ENCODE results near the gene LLGL2.

Gene LLGL2

GRCh38 chr17:75594499-75595283 is 69.2 kb downstream of the LLGL2 start:
- DNase-seq, result peak; percentile 57

- no peak for DNase-seq
Observed at GRCh38 chr17:75595284-75595919, 69.9 kb downstream of the LLGL2 start.

- DNase-seq, result no peak
Observed at GRCh38 chr17:75595920-75596313, 70.4 kb downstream of the LLGL2 start.

DNA sequence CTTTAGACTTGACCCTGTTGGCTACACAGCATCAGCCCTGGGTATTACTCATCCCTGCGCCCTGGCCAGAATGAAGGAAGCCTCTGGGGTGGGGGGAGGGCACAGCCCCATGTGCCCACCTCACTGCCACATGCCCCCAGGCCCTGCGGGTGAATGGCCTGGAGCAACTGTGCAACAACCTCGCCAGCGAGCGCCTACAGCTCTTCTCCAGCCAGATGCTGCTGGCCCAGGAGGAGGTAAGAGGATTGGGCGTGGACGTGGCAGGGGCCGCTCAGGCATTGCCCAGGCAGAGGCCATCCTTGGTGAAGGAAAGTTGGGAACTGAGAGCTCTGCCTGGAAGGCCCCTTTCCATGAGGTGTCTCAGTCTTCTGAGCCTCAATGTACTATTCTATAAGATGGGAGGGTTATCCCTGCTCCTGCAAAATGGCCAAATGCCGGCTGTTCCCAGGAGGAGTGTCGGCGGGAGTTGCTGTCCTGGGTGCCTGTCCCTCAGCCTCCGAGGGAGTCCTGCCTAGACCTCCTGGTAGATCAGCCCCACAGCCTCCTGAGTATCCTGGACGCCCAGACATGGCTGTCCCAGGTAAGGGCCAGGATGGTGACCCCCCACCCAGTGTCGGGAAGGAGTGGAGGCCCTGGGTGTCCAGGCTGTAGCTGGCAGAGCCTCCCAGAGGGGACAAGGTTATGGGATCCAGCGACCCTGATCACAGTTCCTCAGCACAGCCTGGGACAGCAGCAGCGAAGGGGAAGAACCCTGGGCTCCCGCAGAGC is 71.0 kb downstream of the LLGL2 start:
- DNase-seq, result no peak

DNA sequence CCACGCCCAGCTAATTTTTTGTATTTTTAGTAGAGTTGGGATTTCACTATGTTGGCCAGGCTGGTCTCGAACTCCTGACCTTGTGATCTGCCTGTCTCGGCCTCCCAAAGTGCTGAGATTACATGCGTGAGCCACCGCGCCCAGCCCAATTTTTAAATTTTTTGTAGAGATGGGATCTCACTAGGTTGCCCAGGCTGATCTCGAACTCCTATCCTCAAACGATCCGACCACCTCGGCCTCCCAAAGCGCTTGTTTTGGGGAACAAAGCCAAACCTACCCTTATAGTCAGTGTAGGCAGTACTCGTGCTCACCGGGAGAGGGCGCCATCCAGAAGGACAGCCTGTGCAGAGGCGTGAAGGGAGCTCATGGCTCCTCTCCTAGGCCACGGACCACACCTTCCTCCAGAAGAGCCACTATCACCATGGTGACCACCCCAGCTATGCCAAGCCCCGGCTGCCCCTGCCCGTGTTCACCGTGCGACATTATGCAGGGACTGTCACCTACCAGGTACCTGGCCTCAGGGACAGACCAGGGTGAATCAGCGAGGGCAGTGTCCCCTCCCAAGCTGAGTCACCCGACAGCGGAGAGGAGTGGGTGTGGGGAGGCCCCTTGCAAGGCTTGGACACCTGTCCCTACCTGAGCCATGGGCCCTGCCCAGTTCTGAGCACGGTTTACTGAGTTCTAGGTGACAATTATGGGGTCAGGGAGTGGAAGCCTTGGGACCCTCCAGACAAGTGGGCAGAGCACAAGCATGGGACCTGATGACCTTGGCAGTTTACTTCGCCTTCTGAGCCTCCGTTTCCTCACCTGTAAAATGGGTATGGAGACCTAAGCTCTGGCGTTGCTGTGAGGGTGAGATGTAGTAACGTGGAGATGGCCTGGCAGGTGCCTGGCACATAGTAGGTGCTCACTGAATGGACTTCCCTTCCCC is 75.8 kb downstream of the LLGL2 start:
- peak; percentile 39 for DNase-seq

DNA sequence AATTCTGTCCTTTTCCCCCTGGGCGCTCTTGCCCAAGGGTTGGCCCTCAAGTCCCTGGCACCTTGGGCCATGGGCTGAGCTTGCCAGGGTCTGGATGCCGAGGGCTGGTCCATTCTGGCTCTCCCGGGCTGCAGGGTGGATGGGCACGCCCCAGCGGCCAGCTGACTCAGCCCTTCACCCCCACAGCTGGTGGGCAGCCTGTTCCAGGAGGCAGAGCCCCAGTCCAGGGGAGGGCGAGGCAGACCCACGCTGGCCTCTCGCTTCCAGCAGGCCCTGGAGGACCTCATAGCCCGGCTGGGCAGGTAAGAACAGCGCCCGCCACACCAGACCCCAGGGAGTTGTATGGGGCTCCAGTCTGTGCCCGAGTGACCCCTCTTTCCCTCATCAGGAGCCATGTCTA is 77.1 kb downstream of the LLGL2 start:
- DNase-seq, result no peak

- no peak for DNase-seq
Observed at GRCh38 chr17:75603123-75603522, 77.6 kb downstream of the LLGL2 start.

DNA sequence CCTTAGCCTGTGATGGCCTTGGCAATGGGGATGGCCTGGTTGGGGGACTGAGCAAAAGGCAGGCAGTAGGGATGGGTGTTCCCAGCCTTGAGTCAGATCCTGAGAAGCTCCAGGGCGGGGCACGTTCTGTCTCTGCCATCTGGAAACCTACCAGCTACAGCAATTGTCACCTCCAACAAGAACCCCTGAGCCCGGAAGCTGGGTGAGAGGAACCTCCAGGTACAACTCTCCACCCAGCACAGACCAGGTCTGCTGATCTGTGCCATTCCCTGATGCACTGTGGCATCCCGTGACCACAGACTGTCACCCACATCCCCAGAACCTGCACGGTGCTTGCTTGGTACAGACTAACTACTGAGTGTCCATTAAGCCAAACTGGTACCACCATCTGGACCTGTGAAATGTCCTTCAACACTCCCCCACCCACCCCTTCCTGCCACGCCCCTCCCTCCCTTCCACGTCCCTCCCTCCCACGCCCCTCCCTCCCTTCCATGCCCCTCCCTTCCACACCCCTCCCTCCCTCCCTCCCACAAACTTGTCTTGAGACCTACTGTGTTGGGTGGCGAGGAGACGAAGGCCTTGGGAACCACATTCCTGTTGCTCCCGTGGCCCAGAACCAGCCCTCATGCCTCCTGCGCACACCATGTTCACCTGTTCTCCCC is 78.7 kb downstream of the LLGL2 start:
- no peak for DNase-seq

DNA sequence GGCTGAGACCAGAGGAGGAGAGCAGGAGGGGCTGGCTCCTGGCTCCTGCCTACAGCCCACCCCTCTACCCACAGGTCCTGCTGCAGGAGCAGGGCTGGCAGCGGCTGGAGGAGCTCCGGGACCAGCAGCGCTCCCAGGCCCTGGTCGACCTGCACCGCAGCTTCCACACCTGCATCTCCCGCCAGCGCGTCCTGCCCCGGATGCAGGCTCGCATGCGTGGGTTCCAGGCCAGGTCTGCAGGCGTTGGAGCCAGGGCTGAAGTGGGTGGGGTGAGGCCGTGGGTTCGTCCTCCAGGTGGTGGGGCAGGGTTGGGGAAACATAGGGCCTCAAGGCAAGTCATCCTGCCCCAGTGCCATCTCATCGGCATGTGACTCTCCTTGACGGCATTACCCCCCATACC is 80.3 kb downstream of the LLGL2 start:
- DNase-seq, result no peak

DNA sequence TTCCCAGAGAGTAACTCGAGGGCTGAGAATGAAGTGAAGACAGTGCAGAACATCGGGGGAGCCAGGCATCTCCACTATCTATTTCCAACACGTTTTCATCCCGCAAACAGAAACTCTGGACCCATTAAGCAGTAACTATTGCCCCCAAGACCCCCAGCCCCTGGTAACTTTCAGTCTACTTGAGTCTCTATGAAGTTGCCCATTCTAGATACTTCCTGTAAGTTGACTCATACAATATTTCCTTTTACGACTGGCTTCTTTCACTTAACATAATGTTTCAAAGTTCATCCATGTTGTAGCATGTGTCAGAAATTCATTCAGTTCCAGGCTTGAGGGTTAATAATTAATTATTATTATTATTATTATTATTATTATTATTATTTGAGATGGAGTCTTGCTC is 81.6 kb downstream of the LLGL2 start:
- no peak for DNase-seq

DNA sequence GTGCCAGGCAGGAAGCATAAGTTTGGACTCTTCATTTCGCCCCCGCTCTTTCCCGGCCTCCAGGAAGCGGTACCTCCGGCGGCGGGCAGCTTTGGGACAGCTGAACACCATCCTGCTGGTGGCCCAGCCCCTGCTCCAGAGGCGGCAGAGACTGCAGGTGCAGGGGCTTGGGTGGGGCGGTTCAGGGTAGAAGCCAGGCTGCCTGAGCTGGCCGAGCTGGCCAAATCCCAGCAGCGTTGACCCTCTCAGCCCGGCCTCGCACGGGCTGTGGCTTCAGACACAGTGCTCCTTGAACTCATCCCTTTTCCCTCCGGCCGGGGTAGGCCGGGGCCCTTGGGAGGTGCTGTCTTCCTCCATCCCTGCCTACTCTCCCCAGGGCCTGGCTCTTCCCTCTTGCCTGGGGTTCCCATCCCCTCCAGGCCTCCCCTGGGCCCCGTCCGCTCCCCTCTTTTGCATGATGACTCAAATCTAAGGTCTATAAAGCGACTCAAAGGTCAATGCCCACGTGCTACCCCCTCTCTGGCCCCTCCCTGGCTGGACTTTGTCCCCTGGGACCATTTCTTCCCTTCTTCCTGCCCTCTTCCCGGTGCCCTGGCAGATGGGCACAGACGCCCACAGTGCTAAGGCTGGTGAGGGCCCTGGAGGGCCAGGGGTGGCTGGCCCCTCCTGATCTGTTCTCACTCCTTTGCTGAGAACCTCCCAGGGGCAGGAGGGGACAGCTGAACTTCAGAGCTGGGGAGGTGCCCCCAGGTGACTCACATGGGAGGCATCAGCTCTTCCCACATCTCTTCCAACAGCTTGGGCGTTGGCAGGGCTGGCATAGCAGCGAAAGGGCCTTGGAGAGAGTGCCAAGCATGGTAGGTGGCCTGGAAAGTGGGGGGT is 84.8 kb downstream of the LLGL2 start:
- no peak for DNase-seq

GRCh38 chr17:75611851-75612429 is 86.4 kb downstream of the LLGL2 start:
- DNase-seq, result no peak

- no peak for DNase-seq
Observed at GRCh38 chr17:75612906-75613626, 87.6 kb downstream of the LLGL2 start.

- no peak for DNase-seq
Observed at GRCh38 chr17:75614006-75614405, 88.5 kb downstream of the LLGL2 start.

DNA sequence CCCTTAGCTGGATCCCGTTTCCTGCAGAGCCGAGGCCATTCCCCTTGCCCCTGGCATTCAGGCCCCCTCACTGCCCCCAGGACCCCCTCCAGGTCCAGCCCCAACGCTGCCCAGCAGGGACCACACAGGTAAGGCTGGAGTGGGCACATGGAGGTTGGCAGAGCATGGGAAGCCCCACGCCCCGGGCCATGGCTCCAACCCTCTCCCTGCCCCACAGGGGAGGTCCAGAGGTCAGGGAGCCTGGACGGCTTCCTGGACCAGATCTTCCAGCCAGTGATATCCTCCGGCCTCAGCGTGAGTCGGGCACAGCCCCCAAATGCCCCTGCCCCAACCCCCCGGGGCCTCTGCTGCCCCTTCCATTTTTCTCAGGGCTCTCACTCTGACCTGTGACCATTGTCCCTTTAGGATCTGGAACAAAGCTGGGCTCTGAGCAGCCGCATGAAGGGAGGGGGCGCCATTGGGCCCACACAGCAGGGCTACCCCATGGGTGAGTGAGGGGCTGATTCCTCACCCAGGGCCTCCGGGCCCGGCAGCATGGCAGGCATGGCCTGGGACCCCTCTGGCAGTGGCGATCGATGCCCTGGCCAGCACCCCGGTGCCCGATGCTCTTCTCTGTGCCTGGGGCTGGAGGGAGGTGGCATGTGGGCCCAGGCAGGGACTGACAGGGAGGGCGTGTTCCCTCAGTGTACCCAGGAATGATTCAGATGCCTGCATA is 89.2 kb downstream of the LLGL2 start:
- DNase-seq, result no peak

- DNase-seq, result no peak
Observed at GRCh38 chr17:75615301-75615700, 89.8 kb downstream of the LLGL2 start.

DNA sequence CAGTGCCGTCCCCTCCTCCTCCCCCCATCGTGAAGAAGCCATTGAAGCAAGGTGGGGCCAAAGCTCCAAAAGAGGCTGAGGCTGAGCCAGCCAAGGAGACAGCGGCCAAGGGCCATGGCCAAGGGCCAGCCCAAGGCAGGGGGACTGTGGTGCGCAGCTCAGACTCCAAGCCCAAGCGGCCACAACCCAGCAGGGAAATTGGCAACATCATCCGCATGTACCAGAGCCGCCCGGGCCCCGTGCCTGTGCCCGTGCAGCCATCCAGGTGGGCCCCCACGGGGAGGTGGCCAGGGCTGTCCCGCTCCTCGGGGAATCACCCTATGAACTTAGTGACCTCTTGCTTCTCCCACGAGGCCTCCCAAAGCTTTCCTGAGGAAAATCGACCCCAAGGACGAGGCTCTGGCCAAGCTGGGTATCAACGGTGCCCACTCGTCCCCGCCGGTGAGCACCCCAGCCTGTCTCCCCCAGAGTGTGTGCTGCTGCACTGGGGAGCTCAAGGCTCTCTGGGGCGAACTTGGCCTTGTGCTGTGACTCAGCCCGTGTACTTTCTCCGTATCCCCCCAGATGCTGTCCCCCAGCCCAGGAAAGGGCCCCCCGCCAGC is 91.1 kb downstream of the LLGL2 start:
- no peak for DNase-seq

DNA sequence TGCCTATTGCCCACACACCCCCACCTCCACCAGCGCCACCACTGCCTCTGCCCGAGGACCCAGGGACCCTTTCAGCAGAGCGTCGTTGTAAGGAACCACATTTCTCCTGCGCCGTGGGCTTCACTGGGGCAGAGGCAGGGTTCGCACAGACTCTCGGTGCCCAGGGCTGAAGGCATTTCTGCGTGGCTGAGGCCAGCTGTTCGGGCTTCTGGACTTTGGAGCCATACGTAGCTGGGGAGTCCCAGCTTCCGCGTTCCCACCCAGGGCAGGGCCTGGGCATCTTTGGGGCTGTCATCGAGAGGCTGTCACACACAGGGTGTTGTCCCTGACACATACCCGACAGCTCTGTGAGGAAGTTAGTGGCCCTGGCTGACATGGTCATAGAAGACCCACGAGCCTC is 91.7 kb downstream of the LLGL2 start:
- DNase-seq, result no peak

DNA sequence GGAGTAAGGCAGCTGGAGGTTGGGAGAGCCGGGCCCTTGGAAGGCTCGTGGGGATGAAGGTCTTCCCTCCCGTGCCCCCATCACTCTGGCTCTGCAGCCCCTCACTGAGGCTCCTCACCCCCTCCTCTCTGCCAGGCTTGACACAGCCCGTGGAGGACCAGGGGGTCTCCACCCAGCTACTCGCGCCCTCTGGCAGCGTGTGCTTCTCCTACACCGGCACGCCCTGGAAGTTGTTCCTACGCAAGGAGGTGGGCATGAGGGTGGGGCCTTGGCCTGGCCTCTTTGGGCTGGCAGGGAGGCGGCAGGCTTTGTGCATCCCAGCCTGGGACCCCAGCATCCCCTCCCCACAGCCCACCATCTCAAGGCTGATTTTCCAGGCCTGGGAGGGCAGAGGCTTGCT is 92.2 kb downstream of the LLGL2 start:
- no peak for DNase-seq
